Aorta (tissue), 5 donors: ENCODE results near the gene GMDS. TPM values are rescaled to one million over a fixed set of nuclear protein-coding genes. Genes with fewer than 3 reads are reported as not detected.

ENCODE experiments used
- ATAC-seq: fragments of 200-7000 bp; cut with Tn5 transposase; one replicate; pipeline ENCODE4 v1.9.1; 2022; ENCODE audit warnings: moderate library complexity; ENCODE audit not compliant: low FRiP score
- DNase-seq, 2 donors: peaks; one replicate each; pipeline ENCODE4 v3.0.0-alpha.2; 2020
- H3K27ac ChIP-seq, 2 donors: one replicate each; pipeline ENCODE4 v1.5.1; 2013; ENCODE audit warnings: low read length in 2 of 2, mild to moderate bottlenecking in 2 of 2, moderate library complexity in 2 of 2, control low read depth in 1 of 2, inconsistent platforms in 1 of 2, low read depth in 1 of 2
- H3K27me3 ChIP-seq, 2 donors: one replicate each; pipeline ENCODE4 v1.6.1; 2013; ENCODE audit warnings: control low read depth in 1 of 2, low read length in 1 of 2, mild to moderate bottlenecking in 1 of 2, moderate library complexity in 1 of 2; ENCODE audit not compliant: insufficient read depth in 2 of 2, control insufficient read depth in 1 of 2
- H3K36me3 ChIP-seq, 2 donors: one replicate each; pipeline ENCODE4 v1.6.1; 2013; ENCODE audit warnings: control low read depth in 1 of 2, low read length in 1 of 2, mild to moderate bottlenecking in 1 of 2; ENCODE audit not compliant: insufficient read depth in 2 of 2, control insufficient read depth in 1 of 2
- H3K4me1 ChIP-seq, 2 donors: one replicate each; pipeline ENCODE4 v1.6.1; 2013; ENCODE audit warnings: low read length in 2 of 2, control low read depth in 1 of 2, mild to moderate bottlenecking in 1 of 2, moderate library complexity in 1 of 2; ENCODE audit not compliant: insufficient read depth in 2 of 2, control insufficient read depth in 1 of 2
- H3K4me3 ChIP-seq, 2 donors: one replicate each; pipeline ENCODE4 v1.5.1; 2013; ENCODE audit warnings: low read length in 2 of 2, control low read depth in 1 of 2, mild to moderate bottlenecking in 1 of 2
- H3K9me3 ChIP-seq: one replicate; pipeline ENCODE4 v1.6.1; 2013; ENCODE audit warnings: mild to moderate bottlenecking, low read length; ENCODE audit not compliant: control insufficient read depth
- WGBS, 2 donors: extraction: QIAGEN DNeasy Blood & Tissue Kit; methylation state at CpG; one replicate each; pipeline ENCODE4 v1.1.7; 2013; 5-methylcytosine and 5-hydroxymethylcytosine counted together
- intact Hi-C, 2 donors: fragments of 100-400 bp; cut with DNase I; formaldehyde crosslinking; loops; one replicate each; pipeline versions ENCODE4 v1.14.2 to v1.15.0; 2022
- polyA plus RNA-seq, 2 donors: library from polyadenylated mRNA; stranded (reverse); fragments of 200-250 nt; gene quantifications; one replicate each; pipeline ENCODE4 v1.2.3, GENCODE V29; 2013
- total RNA-seq, 2 donors: library from RNA; stranded (reverse); fragmentation: NEBNext Ultra II Directional; extraction: Animal tissue kit (Norgen Biotek cat#: 25700); gene quantifications; one replicate each; pipeline ENCODE4 v1.2.1, GENCODE V29; 2021
- donor health status: healthy with polysubstance abuse.
- donor health status: Bipolar disorder and iron deficiency.
- donor health status: DM: no; HTN: no; CAD: no.
- donor health status: DM: no; HTN: no; CAD: no.
- donor health status: DM: yes; HTN: yes; CAD: no.

GMDS gene
- total and polyA plus RNA-seq, 4 donors = 66.1 to 138 (median 84.9) TPM

- Histone ChIP-seq H3K27me3 (no peaks in the 10 kb centered on the region), H3K36me3 (no peaks in the 10 kb centered on the region), H3K27ac (no peak overlapping the region), H3K4me1 (no peaks in the 10 kb centered on the region), H3K4me3 (no peak overlapping the region), H3K9me3 (no peaks in the 10 kb centered on the region)
- intact Hi-C loops = no loop called here
- no peak for DNase-seq
- 95 to 97% methylated on average over 7 of the region's 7 CpGs for WGBS, 2 donors
- ATAC-seq = no peak
Measured at GRCh38 chr6:1812034-1812433, 433.4 kb downstream of the GMDS start.

GRCh38 chr6:1810880-1811279 is 434.5 kb downstream of the GMDS start:
- Histone ChIP-seq H3K27me3 (no peaks in the 10 kb centered on the region), H3K4me3 (no peak overlapping the region), H3K36me3 (no peaks in the 10 kb centered on the region), H3K4me1 (peaks cover 0 to 2% of the 10 kb centered on the region in 2 donors), H3K27ac (no peak overlapping the region), H3K9me3 (no peaks in the 10 kb centered on the region)
- no peak for DNase-seq
- intact Hi-C loops = no loop called here
- ATAC-seq = no peak
- 91 to 95% methylated on average over 2 of the region's 2 CpGs for WGBS, 2 donors

GRCh38 chr6:1809291-1809988 is 436.0 kb downstream of the GMDS start:
- Histone ChIP-seq H3K4me3 (no peak overlapping the region), H3K36me3 (no peaks in the 10 kb centered on the region), H3K27me3 (no peaks in the 10 kb centered on the region), H3K4me1 (peaks cover 0 to 2% of the 10 kb centered on the region in 2 donors), H3K9me3 (no peaks in the 10 kb centered on the region), H3K27ac (no peak overlapping the region)
- no peak for DNase-seq
- intact Hi-C loops = loop anchor here in 1 of 2 donors (10.0 kb wide), 1 partner anchor 185 kb away; no protein-coding TSS in a partner anchor
- no peak for ATAC-seq
- WGBS, 2 donors = 97% methylated on average over 11 of the region's 11 CpGs

GRCh38 chr6:1806935-1807334 is 438.5 kb downstream of the GMDS start:
- 74 to 75% methylated on average over 6 of the region's 6 CpGs for WGBS, 2 donors
- intact Hi-C loops = loop anchor here in 1 of 2 donors (10.0 kb wide), 1 partner anchor 182 kb away; no protein-coding TSS in a partner anchor
- ATAC-seq = no peak

GRCh38 chr6:1802491-1803395 is 442.7 kb downstream of the GMDS start:
- intact Hi-C loops = loop anchor here in 1 of 2 donors (10.0 kb wide), 1 partner anchor 178 kb away; no protein-coding TSS in a partner anchor
- Histone ChIP-seq H3K9me3 (no peaks in the 10 kb centered on the region), H3K27me3 (no peaks in the 10 kb centered on the region), H3K27ac (peak overlapping the region; percentile 93 to 94), H3K4me3 (peak overlapping the region in 1 of 2 donors; percentile 39), H3K36me3 (no peaks in the 10 kb centered on the region), H3K4me1 (peaks cover 4 to 6% of the 10 kb centered on the region in 2 donors)
- DNase-seq = no peak
- ATAC-seq = no peak
- 8 to 10% methylated on average over 17 of the region's 17 CpGs for WGBS, 2 donors

More at GRCh38 chr6:1806935-1807334, 438.5 kb downstream of the GMDS start:
- Histone ChIP-seq H3K36me3 (no peaks in the 10 kb centered on the region), H3K27me3 (no peaks in the 10 kb centered on the region), H3K4me3 (no peak overlapping the region), H3K9me3 (no peaks in the 10 kb centered on the region), H3K27ac (no peak overlapping the region), H3K4me1 (peaks cover 2 to 3% of the 10 kb centered on the region in 2 donors)
- no peak for DNase-seq

GRCh38 chr6:1801401-1801800 is 444.0 kb downstream of the GMDS start:
- no peaks in the 10 kb centered on the region for H3K36me3 ChIP-seq
- ATAC-seq = peak; percentile 6
- H3K4me3 ChIP-seq = no peak overlapping the region
- DNase-seq = no peak
- WGBS, 2 donors = 53 to 62% methylated on average over 7 of the region's 7 CpGs
- H3K4me1 ChIP-seq = peaks cover 5 to 7% of the 10 kb centered on the region in 2 donors
- peak overlapping the region in 1 of 2 donors; percentile 7 for H3K27ac ChIP-seq
- H3K27me3 ChIP-seq = no peaks in the 10 kb centered on the region
- intact Hi-C loops = loop anchor here in 1 of 2 donors (10.0 kb wide), 1 partner anchor 177 kb away; no protein-coding TSS in a partner anchor
- H3K9me3 ChIP-seq = no peaks in the 10 kb centered on the region

- H3K4me1 ChIP-seq = peaks cover 5 to 7% of the 10 kb centered on the region in 2 donors
- peak overlapping the region in 1 of 2 donors; percentile 25 for H3K27ac ChIP-seq
- 93 to 94% methylated on average over 4 of the region's 4 CpGs for WGBS, 2 donors
- intact Hi-C loops = loop anchor here in 1 of 2 donors (10.0 kb wide), 1 partner anchor 176 kb away; no protein-coding TSS in a partner anchor
- H3K36me3 ChIP-seq = no peaks in the 10 kb centered on the region
- H3K9me3 ChIP-seq = no peaks in the 10 kb centered on the region
- H3K4me3 ChIP-seq = no peak overlapping the region
- DNase-seq (no peak), ATAC-seq (no peak)
- no peaks in the 10 kb centered on the region for H3K27me3 ChIP-seq
Measured at GRCh38 chr6:1800845-1801244, 444.6 kb downstream of the GMDS start.

GRCh38 chr6:1798965-1799325 is 446.5 kb downstream of the GMDS start:
- no peaks in the 10 kb centered on the region for H3K9me3 ChIP-seq
- peaks cover 5 to 7% of the 10 kb centered on the region in 2 donors for H3K4me1 ChIP-seq
- ATAC-seq = no peak
- H3K36me3 ChIP-seq = no peaks in the 10 kb centered on the region
- H3K27ac ChIP-seq = no peak overlapping the region
- WGBS, 2 donors = 86 to 89% methylated on average over 8 of the region's 8 CpGs
- intact Hi-C loops = no loop called here
- H3K4me3 ChIP-seq = no peak overlapping the region
- H3K27me3 ChIP-seq = no peaks in the 10 kb centered on the region
- DNase-seq = no peak
